Measurements from ENCODE around the gene COLQ.

COLQ gene

GRCh38 chr3:15450438-15451215 is 70.9 kb downstream of the COLQ start:
- Histone ChIP-seq H3K27me3 (replicated peaks in 2 of 5; ENCODE audit: control insufficient read depth in 4 of 5, insufficient read depth in 5 of 5, low read length in 4 of 5) (no peaks in the 10 kb centered on the region), H3K4me1 (ENCODE audit: control extremely low read depth in 1 of 4, control insufficient read depth in 4 of 4, insufficient read depth in 4 of 4, low read length in 3 of 4) (no peaks in the 10 kb centered on the region), H3K27ac (ENCODE audit: insufficient read depth in 1 of 2, low read depth in 1 of 2, low read length in 2 of 2, poor library complexity in 1 of 2, severe bottlenecking in 2 of 2) (no peak overlapping the region), H3K36me3 (ENCODE audit: control insufficient read depth in 4 of 4, insufficient read depth in 4 of 4, low read length in 3 of 4) (peaks cover 0 to 3% (median 0%) of the 10 kb centered on the region in 4 experiments), H3K4me3 (ENCODE audit: control insufficient read depth in 1 of 7, extremely low read depth in 1 of 7, insufficient read depth in 4 of 7, low read depth in 2 of 7, low read length in 6 of 7) (no peak overlapping the region), H3K9me3 (ENCODE audit: control extremely low read depth in 1 of 5, control insufficient read depth in 4 of 5, insufficient read depth in 2 of 5, low read depth in 1 of 5, low read length in 4 of 5) (no peaks in the 10 kb centered on the region)
- no peak for DNase-seq
- ChIA-PET CTCF (interaction anchor here (0.6 kb wide), 1 partner anchor 11 kb away, joined by 3 read pairs; no protein-coding TSS in a partner anchor), POLR2A (no interaction called here)
- 94% methylated on average over 8 of the region's 12 CpGs for WGBS (ENCODE audit: insufficient coverage)

GRCh38 chr3:15449489-15450224 is 71.8 kb downstream of the COLQ start:
- no peak overlapping the region for H3K4me3 ChIP-seq (ENCODE audit: control insufficient read depth in 1 of 7, extremely low read depth in 1 of 7, insufficient read depth in 4 of 7, low read depth in 2 of 7, low read length in 6 of 7)
- no peak overlapping the region for H3K27ac ChIP-seq (ENCODE audit: insufficient read depth in 1 of 2, low read depth in 1 of 2, low read length in 2 of 2, poor library complexity in 1 of 2, severe bottlenecking in 2 of 2)
- no peaks in the 10 kb centered on the region for H3K4me1 ChIP-seq (ENCODE audit: control extremely low read depth in 1 of 4, control insufficient read depth in 4 of 4, insufficient read depth in 4 of 4, low read length in 3 of 4)
- H3K9me3 ChIP-seq (ENCODE audit: control extremely low read depth in 1 of 5, control insufficient read depth in 4 of 5, insufficient read depth in 2 of 5, low read depth in 1 of 5, low read length in 4 of 5): no peaks in the 10 kb centered on the region
- no peak for DNase-seq
- ChIA-PET POLR2A (no interaction called here), CTCF (no interaction called here)
- 100% methylated on average over 1 of the region's 3 CpGs for WGBS (ENCODE audit: insufficient coverage)
- no peaks in the 10 kb centered on the region for H3K27me3 ChIP-seq (replicated peaks in 2 of 5; ENCODE audit: control insufficient read depth in 4 of 5, insufficient read depth in 5 of 5, low read length in 4 of 5)
- peaks cover 0 to 3% (median under 1%) of the 10 kb centered on the region in 4 experiments for H3K36me3 ChIP-seq (ENCODE audit: control insufficient read depth in 4 of 4, insufficient read depth in 4 of 4, low read length in 3 of 4)

GRCh38 chr3:15443826-15444524 is 77.5 kb downstream of the COLQ start:
- peaks cover 2 to 34% (median 31%) of the 10 kb centered on the region in 4 experiments for H3K4me1 ChIP-seq (ENCODE audit: control extremely low read depth in 1 of 4, control insufficient read depth in 4 of 4, insufficient read depth in 4 of 4, low read length in 3 of 4)
- CTCF ChIA-PET: interaction anchor here (0.7 to 2.0 kb wide), 5 partner anchors 8 to 16 kb away, joined by 3 to 9 read pairs (median 3); no protein-coding TSS in a partner anchor
- 95% methylated on average over 2 of the region's 4 CpGs for WGBS (ENCODE audit: insufficient coverage)
- no peak for DNase-seq
- no peak overlapping the region for H3K4me3 ChIP-seq (ENCODE audit: control insufficient read depth in 1 of 7, extremely low read depth in 1 of 7, insufficient read depth in 4 of 7, low read depth in 2 of 7, low read length in 6 of 7)
- H3K27me3 ChIP-seq (replicated peaks in 2 of 5; ENCODE audit: control insufficient read depth in 4 of 5, insufficient read depth in 5 of 5, low read length in 4 of 5): no peaks in the 10 kb centered on the region
- POLR2A ChIA-PET: no interaction called here
- H3K36me3 ChIP-seq (ENCODE audit: control insufficient read depth in 4 of 4, insufficient read depth in 4 of 4, low read length in 3 of 4): peaks cover 6 to 51% (median 13%) of the 10 kb centered on the region in 4 experiments
- H3K9me3 ChIP-seq (ENCODE audit: control extremely low read depth in 1 of 5, control insufficient read depth in 4 of 5, insufficient read depth in 2 of 5, low read depth in 1 of 5, low read length in 4 of 5): no peaks in the 10 kb centered on the region
- H3K27ac ChIP-seq (ENCODE audit: insufficient read depth in 1 of 2, low read depth in 1 of 2, low read length in 2 of 2, poor library complexity in 1 of 2, severe bottlenecking in 2 of 2): no peak overlapping the region

GRCh38 chr3:15440891-15441290 is 80.6 kb downstream of the COLQ start:
- H3K27me3 ChIP-seq (replicated peaks in 2 of 5; ENCODE audit: control insufficient read depth in 4 of 5, insufficient read depth in 5 of 5, low read length in 4 of 5): no peaks in the 10 kb centered on the region
- peak overlapping the region; percentile 53 to 76 for H3K27ac ChIP-seq (ENCODE audit: insufficient read depth in 1 of 2, low read depth in 1 of 2, low read length in 2 of 2, poor library complexity in 1 of 2, severe bottlenecking in 2 of 2)
- H3K4me3 ChIP-seq (ENCODE audit: control insufficient read depth in 1 of 7, extremely low read depth in 1 of 7, insufficient read depth in 4 of 7, low read depth in 2 of 7, low read length in 6 of 7): peak overlapping the region in 2 of 7 experiments; percentile 7 to 16
- H3K36me3 ChIP-seq (ENCODE audit: control insufficient read depth in 4 of 4, insufficient read depth in 4 of 4, low read length in 3 of 4): peaks cover 10 to 74% (median 23%) of the 10 kb centered on the region in 4 experiments
- ChIA-PET POLR2A (interaction anchor here (0.6 kb wide), 1 partner anchor 173 kb away, joined by 3 read pairs; no protein-coding TSS in a partner anchor), CTCF (interaction anchor here (1.0 to 3.0 kb wide), 3 partner anchors 11 to 116 kb away, joined by 4 to 10 read pairs (median 4); no protein-coding TSS in a partner anchor)
- DNase-seq: peak; percentile 37 to 84 (median 76)
- WGBS (ENCODE audit: insufficient coverage): 4% methylated on average over 4 of the region's 4 CpGs
- H3K9me3 ChIP-seq (ENCODE audit: control extremely low read depth in 1 of 5, control insufficient read depth in 4 of 5, insufficient read depth in 2 of 5, low read depth in 1 of 5, low read length in 4 of 5): no peaks in the 10 kb centered on the region
- H3K4me1 ChIP-seq (ENCODE audit: control extremely low read depth in 1 of 4, control insufficient read depth in 4 of 4, insufficient read depth in 4 of 4, low read length in 3 of 4): peaks cover 2 to 46% (median 39%) of the 10 kb centered on the region in 4 experiments

GRCh38 chr3:15439476-15439875 is 82.0 kb downstream of the COLQ start:
- peak overlapping the region; percentile 27 to 62 for H3K27ac ChIP-seq (ENCODE audit: insufficient read depth in 1 of 2, low read depth in 1 of 2, low read length in 2 of 2, poor library complexity in 1 of 2, severe bottlenecking in 2 of 2)
- POLR2A ChIA-PET: no interaction called here
- peaks cover 15 to 86% (median 32%) of the 10 kb centered on the region in 4 experiments for H3K36me3 ChIP-seq (ENCODE audit: control insufficient read depth in 4 of 4, insufficient read depth in 4 of 4, low read length in 3 of 4)
- DNase-seq: peak; percentile 28 to 74 (median 72)
- CTCF ChIA-PET: interaction anchor here (0.8 to 3.0 kb wide), 4 partner anchors 10 to 118 kb away, joined by 3 to 10 read pairs (median 3); no protein-coding TSS in a partner anchor
- no peaks in the 10 kb centered on the region for H3K9me3 ChIP-seq (ENCODE audit: control extremely low read depth in 1 of 5, control insufficient read depth in 4 of 5, insufficient read depth in 2 of 5, low read depth in 1 of 5, low read length in 4 of 5)
- peaks cover 2 to 46% (median 39%) of the 10 kb centered on the region in 4 experiments for H3K4me1 ChIP-seq (ENCODE audit: control extremely low read depth in 1 of 4, control insufficient read depth in 4 of 4, insufficient read depth in 4 of 4, low read length in 3 of 4)
- H3K4me3 ChIP-seq (ENCODE audit: control insufficient read depth in 1 of 7, extremely low read depth in 1 of 7, insufficient read depth in 4 of 7, low read depth in 2 of 7, low read length in 6 of 7): no peak overlapping the region
- no peaks in the 10 kb centered on the region for H3K27me3 ChIP-seq (replicated peaks in 2 of 5; ENCODE audit: control insufficient read depth in 4 of 5, insufficient read depth in 5 of 5, low read length in 4 of 5)

GRCh38 chr3:15438983-15439382 is 82.5 kb downstream of the COLQ start:
- WGBS (ENCODE audit: insufficient coverage): 11% methylated on average over 3 of the region's 4 CpGs
- H3K27me3 ChIP-seq (replicated peaks in 2 of 5; ENCODE audit: control insufficient read depth in 4 of 5, insufficient read depth in 5 of 5, low read length in 4 of 5): no peaks in the 10 kb centered on the region
- H3K36me3 ChIP-seq (ENCODE audit: control insufficient read depth in 4 of 4, insufficient read depth in 4 of 4, low read length in 3 of 4): peaks cover 18 to 87% (median 35%) of the 10 kb centered on the region in 4 experiments
- POLR2A ChIA-PET: no interaction called here
- H3K4me3 ChIP-seq (ENCODE audit: control insufficient read depth in 1 of 7, extremely low read depth in 1 of 7, insufficient read depth in 4 of 7, low read depth in 2 of 7, low read length in 6 of 7): peak overlapping the region in 1 of 7 experiments; percentile 11
- CTCF ChIA-PET: interaction anchor here (0.9 to 3.0 kb wide), 3 partner anchors 9 to 16 kb away, joined by 3 to 10 read pairs (median 3); no protein-coding TSS in a partner anchor
- peak overlapping the region; percentile 27 to 62 for H3K27ac ChIP-seq (ENCODE audit: insufficient read depth in 1 of 2, low read depth in 1 of 2, low read length in 2 of 2, poor library complexity in 1 of 2, severe bottlenecking in 2 of 2)
- no peaks in the 10 kb centered on the region for H3K9me3 ChIP-seq (ENCODE audit: control extremely low read depth in 1 of 5, control insufficient read depth in 4 of 5, insufficient read depth in 2 of 5, low read depth in 1 of 5, low read length in 4 of 5)
- peak; percentile 68 to 92 (median 90) for DNase-seq
- H3K4me1 ChIP-seq (ENCODE audit: control extremely low read depth in 1 of 4, control insufficient read depth in 4 of 4, insufficient read depth in 4 of 4, low read length in 3 of 4): peaks cover 2 to 46% (median 39%) of the 10 kb centered on the region in 4 experiments
